GM21529 (cell line): ENCODE data around the gene FADS2.
"Not testable (repeated sequence)": the region's sequence is repeated elsewhere in the genome, so short reads cannot be mapped to it uniquely, and the experiment has no call there.

Experiments used
- ATAC-seq: cut with Tn5 transposase; IDR thresholded peaks from one replicate; pipeline ENCODE4 v1.9.1; 2021; ENCODE audit not compliant: unreplicated experiment

The FADS2 gene

GRCh38 chr11:61866958-61867343 is 38.9 kb downstream of the FADS2 start:
- no peak for ATAC-seq

GRCh38 chr11:61868571-61869428 is 40.7 kb downstream of the FADS2 start:
- no peak for ATAC-seq

- ATAC-seq, result no peak
Observed at GRCh38 chr11:61869429-61869707, 41.3 kb downstream of the FADS2 start.

- no peak for ATAC-seq
Observed at GRCh38 chr11:61869708-61870451, 41.8 kb downstream of the FADS2 start.

GRCh38 chr11:61870541-61871031 is 42.5 kb downstream of the FADS2 start:
- ATAC-seq, result no peak

GRCh38 chr11:61871158-61871597 is 43.1 kb downstream of the FADS2 start:
- peak; percentile 71 for ATAC-seq

- no peak for ATAC-seq
Observed at GRCh38 chr11:61872935-61873565, 45.0 kb downstream of the FADS2 start.

- ATAC-seq, result no peak
Observed at GRCh38 chr11:61873588-61874376, 45.7 kb downstream of the FADS2 start.

- no peak for ATAC-seq
Observed at GRCh38 chr11:61874377-61874809, 46.3 kb downstream of the FADS2 start.

- no peak for ATAC-seq
Observed at GRCh38 chr11:61874853-61875252, 46.8 kb downstream of the FADS2 start.

GRCh38 chr11:61875698-61876097 is 47.6 kb downstream of the FADS2 start:
- ATAC-seq, result no peak

GRCh38 chr11:61879152-61879551 is 51.1 kb downstream of the FADS2 start:
- ATAC-seq, result no peak

- ATAC-seq, result no peak
Observed at GRCh38 chr11:61880031-61880430, 51.9 kb downstream of the FADS2 start.

GRCh38 chr11:61880454-61880853 is 52.4 kb downstream of the FADS2 start:
- ATAC-seq, result no peak

- no peak for ATAC-seq
Observed at GRCh38 chr11:61881397-61881796, 53.3 kb downstream of the FADS2 start.

GRCh38 chr11:61882267-61882666 is 54.2 kb downstream of the FADS2 start:
- not testable (repeated sequence) for ATAC-seq

- ATAC-seq, result no peak
Observed at GRCh38 chr11:61882879-61883278, 54.8 kb downstream of the FADS2 start.

- no peak for ATAC-seq
Observed at GRCh38 chr11:61883327-61883726, 55.2 kb downstream of the FADS2 start.

- no peak for ATAC-seq
Observed at GRCh38 chr11:61883947-61884346, 55.8 kb downstream of the FADS2 start.

- no peak for ATAC-seq
Observed at GRCh38 chr11:61885166-61885778, 57.2 kb downstream of the FADS2 start.
